ENCODE results near the gene DAZAP1.

The DAZAP1 gene

DNA sequence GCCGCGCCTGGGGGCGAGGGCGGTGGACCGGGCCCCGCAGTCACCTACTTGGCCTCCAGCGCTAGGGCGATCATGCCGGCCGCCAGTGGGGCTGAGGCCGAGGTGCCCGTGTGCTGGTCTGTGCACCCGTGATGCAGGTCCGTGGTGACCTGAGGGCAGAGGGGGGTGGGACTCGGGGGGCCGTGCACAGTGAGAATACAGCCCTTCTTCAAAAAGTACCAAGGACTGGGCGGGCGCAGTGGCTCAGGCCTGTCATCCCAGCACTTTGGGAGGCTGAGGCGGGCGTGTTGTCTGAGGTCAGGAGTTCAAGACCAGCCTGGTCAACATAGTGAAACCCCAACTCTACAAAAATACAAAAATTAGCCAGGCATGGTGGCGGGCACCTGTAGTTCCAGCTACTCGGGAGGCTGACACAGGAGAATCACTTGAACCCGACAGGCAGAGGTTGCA is 76.6 kb downstream of the DAZAP1 start:
- TF ChIP-seq GATA2 (IDR thresholded peaks at IDR 0.05; ENCODE audit: low read depth, low read length): no peak
- TF ChIP-seq GATA3 (IDR thresholded peaks at IDR 0.05; ENCODE audit: low read depth, low read length): no peak
